Muscle layer of colon (tissue), 2 donors: Measurements from ENCODE around the gene MCUR1.

Experiments used
- H3K27ac ChIP-seq: one replicate; pipeline ENCODE4 v1.7.0; 2013; ENCODE audit warnings: low read depth, mild to moderate bottlenecking, low read length, moderate library complexity
- H3K27me3 ChIP-seq, 2 donors: one replicate each; pipeline ENCODE4 v1.7.0; 2013; ENCODE audit warnings: low read length in 2 of 2, mild to moderate bottlenecking in 2 of 2; ENCODE audit not compliant: insufficient read depth in 2 of 2, control insufficient read depth in 1 of 2
- H3K36me3 ChIP-seq: one replicate; pipeline ENCODE4 v1.7.0; 2013; ENCODE audit warnings: mild to moderate bottlenecking, low read length; ENCODE audit not compliant: insufficient read depth
- H3K4me1 ChIP-seq: one replicate; pipeline ENCODE4 v1.7.0; 2013; ENCODE audit warnings: mild to moderate bottlenecking, low read length; ENCODE audit not compliant: insufficient read depth
- H3K4me3 ChIP-seq, 2 donors: one replicate each; pipeline ENCODE4 v1.7.0; 2013; ENCODE audit warnings: low read length in 2 of 2, low read depth in 1 of 2, mild to moderate bottlenecking in 1 of 2, moderate library complexity in 1 of 2
- H3K9ac ChIP-seq: one replicate; pipeline ENCODE4 v1.7.0; 2013; ENCODE audit warnings: low read length
- H3K9me3 ChIP-seq: one replicate; pipeline ENCODE4 v1.7.0; 2013; ENCODE audit warnings: mild to moderate bottlenecking, low read length
- donor health status: abdominal sarcoma.
- donor health status: Adenocarcinoma of cecum.

MCUR1 gene

GRCh38 chr6:13760307-13761304, 53.8 kb downstream of the MCUR1 start:
- Histone ChIP-seq H3K4me1 (peaks cover 15% of the 10 kb centered on the region), H3K4me3 (no peak overlapping the region), H3K27ac (no peak overlapping the region), H3K27me3 (no peaks in the 10 kb centered on the region), H3K36me3 (no peaks in the 10 kb centered on the region), H3K9me3 (no peaks in the 10 kb centered on the region), H3K9ac (no peak overlapping the region)

GRCh38 chr6:13759025-13759424, 55.3 kb downstream of the MCUR1 start:
- H3K27ac ChIP-seq = no peak overlapping the region
- H3K4me3 ChIP-seq = no peak overlapping the region
- no peaks in the 10 kb centered on the region for H3K36me3 ChIP-seq
- H3K9me3 ChIP-seq = no peaks in the 10 kb centered on the region
- H3K4me1 ChIP-seq = peaks cover 15% of the 10 kb centered on the region
- H3K9ac ChIP-seq = no peak overlapping the region
- no peaks in the 10 kb centered on the region for H3K27me3 ChIP-seq

- H3K9ac ChIP-seq = no peak overlapping the region
- H3K9me3 ChIP-seq = no peaks in the 10 kb centered on the region
- no peaks in the 10 kb centered on the region for H3K4me1 ChIP-seq
- H3K36me3 ChIP-seq = no peaks in the 10 kb centered on the region
- no peaks in the 10 kb centered on the region for H3K27me3 ChIP-seq
- H3K4me3 ChIP-seq = no peak overlapping the region
- no peak overlapping the region for H3K27ac ChIP-seq
Measured at GRCh38 chr6:13754644-13755043, 59.7 kb downstream of the MCUR1 start.

GRCh38 chr6:13743736-13744127, 70.6 kb downstream of the MCUR1 start:
- no peaks in the 10 kb centered on the region for H3K36me3 ChIP-seq
- H3K9me3 ChIP-seq = no peaks in the 10 kb centered on the region
- no peaks in the 10 kb centered on the region for H3K4me1 ChIP-seq
- no peak overlapping the region for H3K27ac ChIP-seq
- H3K9ac ChIP-seq = no peak overlapping the region
- H3K4me3 ChIP-seq = no peak overlapping the region
- no peaks in the 10 kb centered on the region for H3K27me3 ChIP-seq

- H3K27me3 ChIP-seq = no peaks in the 10 kb centered on the region
- no peaks in the 10 kb centered on the region for H3K9me3 ChIP-seq
- no peak overlapping the region for H3K4me3 ChIP-seq
- H3K9ac ChIP-seq = no peak overlapping the region
- H3K36me3 ChIP-seq = no peaks in the 10 kb centered on the region
- H3K4me1 ChIP-seq = no peaks in the 10 kb centered on the region
- H3K27ac ChIP-seq = no peak overlapping the region
Measured at GRCh38 chr6:13742961-13743735, 71.2 kb downstream of the MCUR1 start.

- H3K4me1 ChIP-seq = no peaks in the 10 kb centered on the region
- H3K36me3 ChIP-seq = no peaks in the 10 kb centered on the region
- H3K9ac ChIP-seq = no peak overlapping the region
- no peak overlapping the region for H3K4me3 ChIP-seq
- no peaks in the 10 kb centered on the region for H3K9me3 ChIP-seq
- H3K27me3 ChIP-seq = no peaks in the 10 kb centered on the region
- H3K27ac ChIP-seq = no peak overlapping the region
Measured at GRCh38 chr6:13741365-13741764, 73.0 kb downstream of the MCUR1 start.
